ENCODE data around the gene FLT1.

FLT1 gene

GRCh38 chr13:28347456-28348371 is 147.2 kb downstream of the FLT1 start:
- TF ChIP-seq, protein P1, sequence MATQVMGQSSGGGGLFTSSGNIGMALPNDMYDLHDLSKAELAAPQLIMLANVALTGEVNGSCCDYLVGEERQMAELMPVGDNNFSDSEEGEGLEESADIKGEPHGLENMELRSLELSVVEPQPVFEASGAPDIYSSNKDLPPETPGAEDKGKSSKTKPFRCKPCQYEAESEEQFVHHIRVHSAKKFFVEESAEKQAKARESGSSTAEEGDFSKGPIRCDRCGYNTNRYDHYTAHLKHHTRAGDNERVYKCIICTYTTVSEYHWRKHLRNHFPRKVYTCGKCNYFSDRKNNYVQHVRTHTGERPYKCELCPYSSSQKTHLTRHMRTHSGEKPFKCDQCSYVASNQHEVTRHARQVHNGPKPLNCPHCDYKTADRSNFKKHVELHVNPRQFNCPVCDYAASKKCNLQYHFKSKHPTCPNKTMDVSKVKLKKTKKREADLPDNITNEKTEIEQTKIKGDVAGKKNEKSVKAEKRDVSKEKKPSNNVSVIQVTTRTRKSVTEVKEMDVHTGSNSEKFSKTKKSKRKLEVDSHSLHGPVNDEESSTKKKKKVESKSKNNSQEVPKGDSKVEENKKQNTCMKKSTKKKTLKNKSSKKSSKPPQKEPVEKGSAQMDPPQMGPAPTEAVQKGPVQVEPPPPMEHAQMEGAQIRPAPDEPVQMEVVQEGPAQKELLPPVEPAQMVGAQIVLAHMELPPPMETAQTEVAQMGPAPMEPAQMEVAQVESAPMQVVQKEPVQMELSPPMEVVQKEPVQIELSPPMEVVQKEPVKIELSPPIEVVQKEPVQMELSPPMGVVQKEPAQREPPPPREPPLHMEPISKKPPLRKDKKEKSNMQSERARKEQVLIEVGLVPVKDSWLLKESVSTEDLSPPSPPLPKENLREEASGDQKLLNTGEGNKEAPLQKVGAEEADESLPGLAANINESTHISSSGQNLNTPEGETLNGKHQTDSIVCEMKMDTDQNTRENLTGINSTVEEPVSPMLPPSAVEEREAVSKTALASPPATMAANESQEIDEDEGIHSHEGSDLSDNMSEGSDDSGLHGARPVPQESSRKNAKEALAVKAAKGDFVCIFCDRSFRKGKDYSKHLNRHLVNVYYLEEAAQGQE (IDR thresholded peaks at IDR 0.05; ENCODE audit: insufficient read depth in 1 of 2, low read depth in 2 of 2, low read length in 2 of 2) = no peak
- no peak for TF ChIP-seq TAF1 (IDR thresholded peaks at IDR 0.05; ENCODE audit: borderline replicate concordance, insufficient read depth, low read length)
- TF ChIP-seq SIN3A (IDR thresholded peaks at IDR 0.05; ENCODE audit: borderline replicate concordance, insufficient read depth, low read length) = no peak
- no peak for TF ChIP-seq POLR2AphosphoS5 (IDR thresholded peaks at IDR 0.05; ENCODE audit: low read depth, low read length)

- TF ChIP-seq, protein P1 (IDR thresholded peaks at IDR 0.05; ENCODE audit: insufficient read depth in 1 of 2, low read depth in 2 of 2, low read length in 2 of 2) = no peak
- no peak for TF ChIP-seq FOXP2 (optimal IDR thresholded peaks at IDR 0.05; ENCODE audit: borderline replicate concordance, extremely low read depth, extremely low read length, insufficient read depth)
- TF ChIP-seq TAF1 (IDR thresholded peaks at IDR 0.05; ENCODE audit: borderline replicate concordance, insufficient read depth, low read length) = no peak
These were observed 148.8 kb downstream of the FLT1 start for GRCh38 chr13:28346154-28346553.

DNA sequence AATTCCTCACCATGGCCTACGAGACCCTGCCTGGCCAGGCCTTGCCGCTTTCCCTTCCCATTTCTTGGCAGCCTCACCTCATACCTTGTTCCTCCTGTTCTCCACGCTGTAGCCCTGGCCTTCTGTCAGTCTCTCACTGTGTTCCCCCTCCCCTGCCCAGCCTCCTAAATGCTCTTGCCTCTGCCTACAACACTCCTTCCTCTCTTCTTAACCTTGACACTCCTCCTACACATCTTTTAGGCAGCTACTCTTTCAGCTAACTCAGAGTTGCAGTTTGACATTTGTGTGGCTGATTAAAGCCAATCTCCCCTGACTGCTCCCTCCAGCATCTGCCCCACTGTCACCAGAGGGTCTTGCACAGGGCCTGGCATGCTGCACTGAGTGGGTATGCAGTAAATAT is 150.8 kb downstream of the FLT1 start:
- TF ChIP-seq TAF1 (IDR thresholded peaks at IDR 0.05; ENCODE audit: borderline replicate concordance, insufficient read depth, low read length) (no peak), FOXP2 (optimal IDR thresholded peaks at IDR 0.05; ENCODE audit: borderline replicate concordance, extremely low read depth, extremely low read length, insufficient read depth) (no peak), POLR2AphosphoS5 (IDR thresholded peaks at IDR 0.05; ENCODE audit: low read depth, low read length) (no peak), SIN3A (IDR thresholded peaks at IDR 0.05; ENCODE audit: borderline replicate concordance, insufficient read depth, low read length) (no peak)
- TF ChIP-seq, protein P1 (IDR thresholded peaks at IDR 0.05; ENCODE audit: insufficient read depth in 1 of 2, low read depth in 2 of 2, low read length in 2 of 2) = no peak

- TF ChIP-seq POLR2AphosphoS5 (IDR thresholded peaks at IDR 0.05; ENCODE audit: low read depth, low read length) (no peak), FOXP2 (optimal IDR thresholded peaks at IDR 0.05; ENCODE audit: borderline replicate concordance, extremely low read depth, extremely low read length, insufficient read depth) (no peak), SIN3A (IDR thresholded peaks at IDR 0.05; ENCODE audit: borderline replicate concordance, insufficient read depth, low read length) (no peak), TAF1 (IDR thresholded peaks at IDR 0.05; ENCODE audit: borderline replicate concordance, insufficient read depth, low read length) (no peak)
- TF ChIP-seq, protein P1 (IDR thresholded peaks at IDR 0.05; ENCODE audit: insufficient read depth in 1 of 2, low read depth in 2 of 2, low read length in 2 of 2) = no peak
These were observed 152.7 kb downstream of the FLT1 start for GRCh38 chr13:28342251-28342650.
